Gastrocnemius medialis (tissue), 4 donors: ENCODE results near the gene RASSF1.

Experiments used
- CTCF ChIP-seq, 5 experiments: fragments of 450-650 bp in 3 of 5; fragments of 200-600 bp in 2 of 5; sonication (generic) in 2 of 5; IDR thresholded peaks in 4 of 5; conservative IDR thresholded peaks in 1 of 5; 1 replicate in 4 of 5; 2 replicates in 1 of 5; pipeline ENCODE4 v1.5.1; 2016 to 2019; ENCODE audit warnings: antibody characterized with exemption in 5 of 5, mild to moderate bottlenecking in 3 of 5, moderate library complexity in 3 of 5
- POLR2A ChIP-seq, 2 donors: fragments of 450-650 bp; IDR thresholded peaks; one replicate each; pipeline ENCODE4 v1.6.1; 2017; ENCODE audit warnings: antibody characterized with exemption in 2 of 2, mild to moderate bottlenecking in 2 of 2, moderate library complexity in 2 of 2

DNA sequence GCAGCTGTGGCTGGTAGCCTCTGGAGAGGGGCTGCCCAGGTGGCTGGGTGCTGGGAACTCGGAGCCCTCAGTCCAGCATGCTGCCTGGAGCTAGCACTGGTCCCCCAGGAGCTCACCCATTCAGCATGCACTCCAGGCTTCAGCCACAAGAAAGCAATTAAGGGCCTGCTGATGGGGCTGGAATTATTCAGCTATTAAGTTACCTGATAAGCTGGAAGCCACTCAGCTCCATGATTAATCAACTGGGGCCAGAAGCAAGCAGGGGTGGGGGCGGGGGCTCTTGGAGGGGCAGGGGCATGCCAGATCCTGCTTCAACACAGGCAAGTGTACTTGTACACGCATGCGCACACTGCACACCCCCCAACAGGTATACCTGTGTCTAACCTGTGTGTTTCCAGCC, 40.7 kb upstream of the RASSF1 start:
- no peak for TF ChIP-seq CTCF (IDR thresholded peaks at IDR 0.05 in 4 of 5, conservative IDR thresholded peaks at IDR 0.05 in 1 of 5)
- no peak for TF ChIP-seq POLR2A (IDR thresholded peaks at IDR 0.05)
